Panc1 (cell line): ENCODE results near the gene PSMB2. TPM values are rescaled to one million over a fixed set of nuclear protein-coding genes. Genes with fewer than 3 reads are reported as not detected.

ENCODE experiments used
- ATAC-seq: fragments of 200-7000 bp; cut with Tn5 transposase; 2 replicates; pipeline ENCODE4 v1.9.1; 2020; ENCODE audit warnings: mild to moderate bottlenecking, moderate library complexity
- BruUV-seq: library from RNA; stranded (reverse); fragments of 400-500 nt; replicated peaks from 2 replicates; lab custom pipeline; 2021; lab: Mats Ljungman, UMichigan
- CTCF ChIA-PET: fragments of 300-600 bp; sonication (Branson Sonifier 250); formaldehyde crosslinking; loops from one replicate; lab custom pipeline; 2022; ENCODE audit warnings: antibody characterized with exemption; lab: Charles Lee
- POLR2A ChIA-PET: fragments of 300-600 bp; sonication (Branson Sonifier 250); formaldehyde crosslinking; loops from one replicate; lab custom pipeline; 2022; ENCODE audit warnings: antibody characterized with exemption; lab: Charles Lee
- DNase-seq: peaks from one replicate; pipeline ENCODE4 v3.0.0-alpha.2; 2010; ENCODE audit warnings: low read depth, low spot score
- H3K27ac ChIP-seq: 2 replicates; pipeline ENCODE4 v1.5.1; 2011; ENCODE audit warnings: mild to moderate bottlenecking, low read length, inconsistent platforms
- H3K27me3 ChIP-seq: fragments of 200-500 bp; sonication (Bioruptor generic); 2 replicates; pipeline ENCODE4 v1.6.0; 2014; ENCODE audit warnings: low read length, inconsistent platforms; ENCODE audit not compliant: control insufficient read depth, insufficient read depth
- H3K36me3 ChIP-seq: fragments of 200-500 bp; sonication (Bioruptor generic); 2 replicates; pipeline ENCODE4 v1.5.1; 2014; ENCODE audit warnings: inconsistent platforms, mild to moderate bottlenecking, low read length, moderate library complexity; ENCODE audit not compliant: control insufficient read depth, insufficient read depth
- H3K4me1 ChIP-seq: 2 replicates; pipeline ENCODE4 v1.5.1; 2011; ENCODE audit warnings: inconsistent platforms, mild to moderate bottlenecking, low read length, moderate library complexity; ENCODE audit not compliant: control insufficient read depth, insufficient read depth
- H3K4me3 ChIP-seq, 2 experiments: 2 replicates each; pipeline ENCODE4 v1.5.1; 2011 to 2012; ENCODE audit warnings: low read depth in 2 of 2, low read length in 2 of 2, mild to moderate bottlenecking in 2 of 2, inconsistent platforms in 1 of 2, moderate library complexity in 1 of 2
- H3K9me3 ChIP-seq: fragments of 200-500 bp; sonication (Bioruptor generic); 2 replicates; pipeline ENCODE4 v1.5.1; 2014; ENCODE audit warnings: low read depth, mild to moderate bottlenecking, inconsistent platforms, low read length, moderate library complexity; ENCODE audit not compliant: control insufficient read depth, insufficient read depth
- POLR2AphosphoS5 ChIP-seq: IDR thresholded peaks from 2 replicates; pipeline ENCODE4 v1.6.1; 2012; ENCODE audit warnings: mild to moderate bottlenecking, low read depth, low read length, moderate library complexity
- SIN3A ChIP-seq: IDR thresholded peaks from 2 replicates; pipeline ENCODE4 v1.6.1; 2012; ENCODE audit warnings: low read depth, mild to moderate bottlenecking, low read length, moderate library complexity, borderline replicate concordance; ENCODE audit not compliant: insufficient read depth
- TCF7L2 ChIP-seq: IDR thresholded peaks from 2 replicates; pipeline ENCODE4 v1.6.1; 2011; ENCODE audit warnings: mild to moderate bottlenecking, low read depth, low read length, inconsistent platforms
- in situ Hi-C: cut with HindIII; loops from 2 replicates; pipeline ENCODE4 v1.10.0; 2016; ENCODE audit warnings: low sequenced_read_pairs, low pct_unique_long_range_greater_than_20kb
- intact Hi-C: fragments of 100-400 bp; cut with micrococcal nuclease; formaldehyde crosslinking; loops from one replicate; pipeline ENCODE4 v1.10.0; 2022; ENCODE audit not compliant: unreplicated experiment
- total RNA-seq: library from RNA; stranded (reverse); gene quantifications from one replicate; pipeline ENCODE4 v1.2.1, GENCODE V29; 2021; ENCODE audit not compliant: unreplicated experiment
- TF ChIP-seq, protein P1 (sequence below), 2 experiments: IDR thresholded peaks; 2 replicates each; pipeline ENCODE4 v1.6.1; 2011 to 2012; ENCODE audit warnings: low read depth in 2 of 2, control low read depth in 1 of 2, low read length in 1 of 2, mild to moderate bottlenecking in 1 of 2, moderate library complexity in 1 of 2; ENCODE audit not compliant: insufficient read depth in 1 of 2
- TF ChIP-seq, protein P2 (sequence below): fragments of 450-650 bp; IDR thresholded peaks from 2 replicates; pipeline ENCODE4 v1.5.1; 2017; ENCODE audit warnings: mild to moderate bottlenecking

PSMB2 gene
- total RNA-seq, 1 experiment from 2014 or later: 95.0 TPM

DNA sequence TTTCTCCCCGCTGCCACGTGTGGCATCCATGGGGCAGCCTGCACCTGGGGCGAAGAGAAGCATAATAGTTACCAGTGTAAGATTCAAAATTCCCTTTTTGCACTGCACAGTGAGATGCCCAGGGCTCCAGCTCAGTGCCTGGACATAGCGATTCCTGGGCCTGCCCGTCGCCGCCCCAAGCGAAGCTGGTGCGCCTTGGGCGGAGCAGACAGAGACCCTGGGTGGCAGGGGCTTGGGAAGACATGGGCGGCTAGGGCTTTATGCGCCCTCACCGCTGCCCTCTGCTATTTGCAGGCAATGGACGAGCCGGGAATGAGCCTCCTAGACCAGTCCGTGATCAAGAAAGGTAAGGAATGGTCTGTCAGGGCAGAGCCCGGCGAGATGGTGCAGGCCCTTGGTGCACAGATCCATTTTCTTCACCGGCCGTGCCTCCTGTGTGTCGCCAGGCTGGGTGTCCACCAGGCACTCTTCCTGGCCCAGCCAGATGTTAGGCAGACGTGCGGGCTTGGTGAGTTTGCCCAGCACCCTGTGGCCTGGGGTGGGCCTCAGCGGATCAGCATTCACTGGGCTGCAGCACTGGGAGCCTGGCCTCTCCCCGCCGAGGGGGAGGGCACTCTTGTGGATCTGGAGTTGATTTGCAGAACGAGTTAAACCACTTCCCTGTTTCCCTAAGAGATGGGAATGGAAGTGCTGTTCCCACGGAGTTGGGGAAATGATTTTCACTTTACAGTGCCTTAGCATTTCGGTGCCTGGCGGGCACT, 66.5 kb downstream of the PSMB2 start:
- no peaks in the 10 kb centered on the region for H3K9me3 ChIP-seq
- intact Hi-C loops (no loop called here), in situ Hi-C loops (no loop called here)
- TF ChIP-seq, protein P1, sequence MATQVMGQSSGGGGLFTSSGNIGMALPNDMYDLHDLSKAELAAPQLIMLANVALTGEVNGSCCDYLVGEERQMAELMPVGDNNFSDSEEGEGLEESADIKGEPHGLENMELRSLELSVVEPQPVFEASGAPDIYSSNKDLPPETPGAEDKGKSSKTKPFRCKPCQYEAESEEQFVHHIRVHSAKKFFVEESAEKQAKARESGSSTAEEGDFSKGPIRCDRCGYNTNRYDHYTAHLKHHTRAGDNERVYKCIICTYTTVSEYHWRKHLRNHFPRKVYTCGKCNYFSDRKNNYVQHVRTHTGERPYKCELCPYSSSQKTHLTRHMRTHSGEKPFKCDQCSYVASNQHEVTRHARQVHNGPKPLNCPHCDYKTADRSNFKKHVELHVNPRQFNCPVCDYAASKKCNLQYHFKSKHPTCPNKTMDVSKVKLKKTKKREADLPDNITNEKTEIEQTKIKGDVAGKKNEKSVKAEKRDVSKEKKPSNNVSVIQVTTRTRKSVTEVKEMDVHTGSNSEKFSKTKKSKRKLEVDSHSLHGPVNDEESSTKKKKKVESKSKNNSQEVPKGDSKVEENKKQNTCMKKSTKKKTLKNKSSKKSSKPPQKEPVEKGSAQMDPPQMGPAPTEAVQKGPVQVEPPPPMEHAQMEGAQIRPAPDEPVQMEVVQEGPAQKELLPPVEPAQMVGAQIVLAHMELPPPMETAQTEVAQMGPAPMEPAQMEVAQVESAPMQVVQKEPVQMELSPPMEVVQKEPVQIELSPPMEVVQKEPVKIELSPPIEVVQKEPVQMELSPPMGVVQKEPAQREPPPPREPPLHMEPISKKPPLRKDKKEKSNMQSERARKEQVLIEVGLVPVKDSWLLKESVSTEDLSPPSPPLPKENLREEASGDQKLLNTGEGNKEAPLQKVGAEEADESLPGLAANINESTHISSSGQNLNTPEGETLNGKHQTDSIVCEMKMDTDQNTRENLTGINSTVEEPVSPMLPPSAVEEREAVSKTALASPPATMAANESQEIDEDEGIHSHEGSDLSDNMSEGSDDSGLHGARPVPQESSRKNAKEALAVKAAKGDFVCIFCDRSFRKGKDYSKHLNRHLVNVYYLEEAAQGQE (IDR thresholded peaks at IDR 0.05; ENCODE audit: insufficient read depth in 1 of 2, low read depth in 2 of 2, low read length in 1 of 2): no peak
- TF ChIP-seq, protein P2, sequence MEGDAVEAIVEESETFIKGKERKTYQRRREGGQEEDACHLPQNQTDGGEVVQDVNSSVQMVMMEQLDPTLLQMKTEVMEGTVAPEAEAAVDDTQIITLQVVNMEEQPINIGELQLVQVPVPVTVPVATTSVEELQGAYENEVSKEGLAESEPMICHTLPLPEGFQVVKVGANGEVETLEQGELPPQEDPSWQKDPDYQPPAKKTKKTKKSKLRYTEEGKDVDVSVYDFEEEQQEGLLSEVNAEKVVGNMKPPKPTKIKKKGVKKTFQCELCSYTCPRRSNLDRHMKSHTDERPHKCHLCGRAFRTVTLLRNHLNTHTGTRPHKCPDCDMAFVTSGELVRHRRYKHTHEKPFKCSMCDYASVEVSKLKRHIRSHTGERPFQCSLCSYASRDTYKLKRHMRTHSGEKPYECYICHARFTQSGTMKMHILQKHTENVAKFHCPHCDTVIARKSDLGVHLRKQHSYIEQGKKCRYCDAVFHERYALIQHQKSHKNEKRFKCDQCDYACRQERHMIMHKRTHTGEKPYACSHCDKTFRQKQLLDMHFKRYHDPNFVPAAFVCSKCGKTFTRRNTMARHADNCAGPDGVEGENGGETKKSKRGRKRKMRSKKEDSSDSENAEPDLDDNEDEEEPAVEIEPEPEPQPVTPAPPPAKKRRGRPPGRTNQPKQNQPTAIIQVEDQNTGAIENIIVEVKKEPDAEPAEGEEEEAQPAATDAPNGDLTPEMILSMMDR: no peak
- TF ChIP-seq POLR2AphosphoS5 (no peak), TCF7L2 (no peak), SIN3A (no peak)
- peaks cover 4% of the 10 kb centered on the region for H3K4me1 ChIP-seq
- BruUV-seq: no TSS peak
- H3K36me3 ChIP-seq: no peaks in the 10 kb centered on the region
- DNase-seq: no peak
- H3K4me3 ChIP-seq: no peak overlapping the region
- ChIA-PET CTCF (no interaction called here), POLR2A (no interaction called here)
- ATAC-seq: no peak
- H3K27me3 ChIP-seq: no peaks in the 10 kb centered on the region
- H3K27ac ChIP-seq: no peak overlapping the region

DNA sequence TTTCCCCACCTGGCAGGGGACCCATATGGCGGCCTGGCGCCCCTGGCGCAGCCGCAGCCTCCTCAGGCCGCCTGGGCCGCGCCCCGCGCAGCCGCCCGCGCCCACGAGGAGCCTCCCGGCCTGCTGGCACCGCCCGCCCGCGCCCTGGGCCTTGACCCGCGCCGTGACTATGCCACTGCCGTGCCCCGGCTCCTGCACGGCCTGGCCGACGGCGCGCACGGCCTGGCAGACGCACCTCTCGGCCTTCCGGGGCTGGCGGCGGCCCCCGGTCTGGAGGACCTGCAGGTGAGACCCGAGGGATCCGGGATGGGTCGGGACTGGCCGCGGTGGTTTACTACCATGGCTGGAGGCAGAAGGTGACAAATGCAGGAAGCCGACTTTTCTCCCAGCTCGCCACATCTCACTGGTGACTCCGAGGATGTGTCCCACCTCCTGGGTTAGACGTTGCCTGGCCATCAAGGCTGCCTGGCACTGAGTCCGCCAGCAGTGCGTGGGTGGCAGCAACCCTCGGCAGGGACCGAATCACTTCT, 67.1 kb downstream of the PSMB2 start:
- Histone ChIP-seq H3K27me3 (no peaks in the 10 kb centered on the region), H3K4me3 (peak overlapping the region in 1 of 2 experiments; percentile 63; a peak in 2 of 4 replicates), H3K9me3 (no peaks in the 10 kb centered on the region), H3K27ac (no peak overlapping the region), H3K36me3 (no peaks in the 10 kb centered on the region), H3K4me1 (peaks cover 4% of the 10 kb centered on the region)
- BruUV-seq: no TSS peak
- TF ChIP-seq SIN3A (no peak), POLR2AphosphoS5 (no peak), TCF7L2 (no peak)
- TF ChIP-seq, protein P1 (IDR thresholded peaks at IDR 0.05; ENCODE audit: insufficient read depth in 1 of 2, low read depth in 2 of 2, low read length in 1 of 2): no peak
- TF ChIP-seq, protein P2: no peak
- DNase-seq: no peak
- ChIA-PET CTCF (no interaction called here), POLR2A (no interaction called here)
- in situ Hi-C loops (no loop called here), intact Hi-C loops (no loop called here)
- no peak for ATAC-seq
